NCI-H1436 (cell line): ENCODE results near the gene CDKN2AIPNL.
"Not testable (repeated sequence)": the region's sequence is repeated elsewhere in the genome, so short reads cannot be mapped to it uniquely, and the experiment has no call there.

ENCODE experiments used
- DNase-seq: peaks from one replicate; lab custom pipeline; 2025; lab: John Stamatoyannopoulos, UW

CDKN2AIPNL gene

GRCh38 chr5:134398609-134399155, 13.0 kb downstream of the CDKN2AIPNL start:
- DNase-seq, result no peak

GRCh38 chr5:134397196-134397595, 14.5 kb downstream of the CDKN2AIPNL start:
- DNase-seq, result no peak

GRCh38 chr5:134396274-134396673, 15.4 kb downstream of the CDKN2AIPNL start:
- DNase-seq, result no peak

- no peak for DNase-seq
These were observed 16.7 kb downstream of the CDKN2AIPNL start for GRCh38 chr5:134394932-134395331.

- DNase-seq, result no peak
These were observed 19.4 kb downstream of the CDKN2AIPNL start for GRCh38 chr5:134392301-134392700.

GRCh38 chr5:134387443-134387842, 24.2 kb downstream of the CDKN2AIPNL start:
- DNase-seq, result no peak

- no peak for DNase-seq
These were observed 27.5 kb downstream of the CDKN2AIPNL start for GRCh38 chr5:134383980-134384697.

GRCh38 chr5:134382204-134382603, 29.5 kb downstream of the CDKN2AIPNL start:
- DNase-seq, result not testable (repeated sequence)

- no peak for DNase-seq
These were observed 31.3 kb downstream of the CDKN2AIPNL start for GRCh38 chr5:134380346-134380745.

- DNase-seq, result no peak
These were observed 37.4 kb downstream of the CDKN2AIPNL start for GRCh38 chr5:134374232-134374631.

GRCh38 chr5:134373633-134374032, 38.0 kb downstream of the CDKN2AIPNL start:
- DNase-seq, result not testable (repeated sequence)

GRCh38 chr5:134371834-134372340, 39.8 kb downstream of the CDKN2AIPNL start:
- peak; percentile 9 for DNase-seq

- peak; percentile 99 for DNase-seq
These were observed 40.5 kb downstream of the CDKN2AIPNL start, which contains the start of gene UBE2B for GRCh38 chr5:134370871-134371833. TSS of gene UBE2B (plus strand) at chr5:134371569. CDS start at chr5:134371596, 27 bp downstream.

- DNase-seq, result no peak
These were observed 41.3 kb downstream of the CDKN2AIPNL start for GRCh38 chr5:134370311-134370870.

- DNase-seq, result no peak
These were observed 46.1 kb downstream of the CDKN2AIPNL start for GRCh38 chr5:134365604-134366003.

- DNase-seq, result no peak
These were observed 56.0 kb downstream of the CDKN2AIPNL start for GRCh38 chr5:134355681-134356080.
